Large intestine (tissue), 3 donors: ENCODE data around the gene HSPE1. TPM values are rescaled to one million over a fixed set of nuclear protein-coding genes. Genes with fewer than 3 reads are reported as not detected.
"Not testable (repeated sequence)": the region's sequence is repeated elsewhere in the genome, so short reads cannot be mapped to it uniquely, and the experiment has no call there.

Experiments used
- DNase-seq, 2 donors: peaks; one replicate each; pipeline versions ENCODE4 v3.0.0 to v3.0.0-alpha.2; 2013
- H3K27ac ChIP-seq: one replicate; pipeline ENCODE4 v1.5.1; 2013; ENCODE audit warnings: low read length
- H3K27me3 ChIP-seq: 2 replicates; pipeline ENCODE4 v1.6.1; 2013; ENCODE audit warnings: low read length; ENCODE audit not compliant: control insufficient read depth, insufficient read depth
- H3K36me3 ChIP-seq: 2 replicates; pipeline ENCODE4 v1.6.1; 2013; ENCODE audit warnings: low read length; ENCODE audit not compliant: control insufficient read depth, insufficient read depth
- H3K4me1 ChIP-seq: one replicate; pipeline ENCODE4 v1.6.1; 2013; ENCODE audit warnings: low read length; ENCODE audit not compliant: control insufficient read depth, insufficient read depth
- H3K4me3 ChIP-seq: one replicate; pipeline ENCODE4 v1.5.1; 2013; ENCODE audit warnings: low read length
- H3K9me3 ChIP-seq: one replicate; pipeline ENCODE4 v1.6.1; 2013; ENCODE audit warnings: mild to moderate bottlenecking, low read depth, low read length, moderate library complexity; ENCODE audit not compliant: control insufficient read depth
- WGBS: methylation state at CpG from one replicate; pipeline ENCODE4 v1.1.5; 2013; ENCODE audit warnings: low lambda C conversion rate; ENCODE audit not compliant: insufficient coverage; 5-methylcytosine and 5-hydroxymethylcytosine counted together
- polyA plus RNA-seq: library from polyadenylated mRNA; unstranded; fragments of 120-200 nt; gene quantifications from one replicate; pipeline ENCODE4 v1.2.1, GENCODE V29; 2013

Gene HSPE1
- polyA plus RNA-seq, 1 donor, result 268 TPM

GRCh38 chr2:197460649-197461048 is 39.5 kb upstream of the HSPE1 start:
- Histone ChIP-seq H3K9me3 (no peaks in the 10 kb centered on the region), H3K36me3 (peaks cover 31% of the 10 kb centered on the region), H3K27ac (peak overlapping the region; percentile 35), H3K4me3 (no peak overlapping the region), H3K4me1 (no peaks in the 10 kb centered on the region), H3K27me3 (no peaks in the 10 kb centered on the region)
- DNase-seq, result peak in 1 of 2 donors; percentile 32
- WGBS, result 80% methylated on average over 1 of the region's 4 CpGs

GRCh38 chr2:197461057-197461456 is 39.1 kb upstream of the HSPE1 start:
- 60% methylated on average over 1 of the region's 2 CpGs for WGBS
- H3K27ac ChIP-seq, result peak overlapping the region; percentile 65
- DNase-seq, result peak in 1 of 2 donors; percentile 60
- no peaks in the 10 kb centered on the region for H3K9me3 ChIP-seq
- H3K4me3 ChIP-seq, result no peak overlapping the region
- H3K27me3 ChIP-seq, result no peaks in the 10 kb centered on the region
- H3K4me1 ChIP-seq, result no peaks in the 10 kb centered on the region
- peaks cover 34% of the 10 kb centered on the region for H3K36me3 ChIP-seq

GRCh38 chr2:197464175-197464574 is 36.0 kb upstream of the HSPE1 start:
- no peaks in the 10 kb centered on the region for H3K9me3 ChIP-seq
- no peaks in the 10 kb centered on the region for H3K4me1 ChIP-seq
- no peak overlapping the region for H3K4me3 ChIP-seq
- H3K27ac ChIP-seq, result no peak overlapping the region
- WGBS, result no CpG with 5 or more reads among the region's 1 CpG
- H3K27me3 ChIP-seq, result no peaks in the 10 kb centered on the region
- no peak for DNase-seq
- H3K36me3 ChIP-seq, result peaks cover 58% of the 10 kb centered on the region

- Histone ChIP-seq H3K4me1 (no peaks in the 10 kb centered on the region), H3K9me3 (no peaks in the 10 kb centered on the region), H3K27ac (no peak overlapping the region), H3K4me3 (no peak overlapping the region), H3K36me3 (peaks cover 71% of the 10 kb centered on the region), H3K27me3 (no peaks in the 10 kb centered on the region)
- DNase-seq, result no peak
- 100% methylated on average over 1 of the region's 5 CpGs for WGBS
Observed at GRCh38 chr2:197472166-197472565, 28.0 kb upstream of the HSPE1 start.

GRCh38 chr2:197477797-197478196 is 22.4 kb upstream of the HSPE1 start:
- H3K27me3 ChIP-seq, result no peaks in the 10 kb centered on the region
- peaks cover 4% of the 10 kb centered on the region for H3K9me3 ChIP-seq
- DNase-seq, result no peak
- H3K4me3 ChIP-seq, result no peak overlapping the region
- no peak overlapping the region for H3K27ac ChIP-seq
- H3K4me1 ChIP-seq, result no peaks in the 10 kb centered on the region
- H3K36me3 ChIP-seq, result peaks cover 53% of the 10 kb centered on the region
- no CpG with 5 or more reads among the region's 3 CpGs for WGBS

- WGBS, result no CpG with 5 or more reads among the region's 9 CpGs
- Histone ChIP-seq H3K27me3 (no peaks in the 10 kb centered on the region), H3K27ac (no peak overlapping the region), H3K4me3 (no peak overlapping the region), H3K4me1 (no peaks in the 10 kb centered on the region), H3K9me3 (peaks cover 12% of the 10 kb centered on the region), H3K36me3 (peaks cover 33% of the 10 kb centered on the region)
- DNase-seq, result no peak
Observed at GRCh38 chr2:197480165-197481036, 19.8 kb upstream of the HSPE1 start.

- DNase-seq, H3K27ac ChIP-seq, H3K27me3 ChIP-seq, H3K4me1 ChIP-seq, H3K4me3 ChIP-seq: not testable (repeated sequence)
- no CpG with 5 or more reads among the region's 3 CpGs for WGBS
- Histone ChIP-seq H3K9me3 (peaks cover 12% of the 10 kb centered on the region), H3K36me3 (peaks cover 40% of the 10 kb centered on the region)
Observed at GRCh38 chr2:197484248-197484647, 15.9 kb upstream of the HSPE1 start.

GRCh38 chr2:197486175-197486574 is 14.0 kb upstream of the HSPE1 start:
- no peak for DNase-seq
- H3K36me3 ChIP-seq, result peaks cover 52% of the 10 kb centered on the region

GRCh38 chr2:197487385-197487784 is 12.8 kb upstream of the HSPE1 start:
- H3K4me1 ChIP-seq, result no peaks in the 10 kb centered on the region
- no peaks in the 10 kb centered on the region for H3K27me3 ChIP-seq
- DNase-seq, result no peak
- no peak overlapping the region for H3K27ac ChIP-seq
- no peak overlapping the region for H3K4me3 ChIP-seq
- WGBS, result no CpG with 5 or more reads among the region's 4 CpGs
- peaks cover 12% of the 10 kb centered on the region for H3K9me3 ChIP-seq
- peaks cover 63% of the 10 kb centered on the region for H3K36me3 ChIP-seq

More at GRCh38 chr2:197486175-197486574, 14.0 kb upstream of the HSPE1 start:
- H3K4me1 ChIP-seq, result no peaks in the 10 kb centered on the region
- peaks cover 12% of the 10 kb centered on the region for H3K9me3 ChIP-seq
- no peak overlapping the region for H3K27ac ChIP-seq
- H3K4me3 ChIP-seq, result no peak overlapping the region
- no CpG with 5 or more reads among the region's 2 CpGs for WGBS
- no peaks in the 10 kb centered on the region for H3K27me3 ChIP-seq

GRCh38 chr2:197495433-197496134 is 4.6 kb upstream of the HSPE1 start:
- no peak overlapping the region for H3K4me3 ChIP-seq
- H3K27me3 ChIP-seq, result no peaks in the 10 kb centered on the region
- no peak for DNase-seq
- no peak overlapping the region for H3K27ac ChIP-seq
- peaks cover 7% of the 10 kb centered on the region for H3K4me1 ChIP-seq
- H3K9me3 ChIP-seq, result no peaks in the 10 kb centered on the region
- peaks cover 66% of the 10 kb centered on the region for H3K36me3 ChIP-seq
- WGBS, result 86% methylated on average over 1 of the region's 2 CpGs
